Hepatocyte (in vitro differentiated cells): ENCODE data around the gene TINAG.

Source experiments
- EZH2phosphoT487 ChIP-seq: fragments of 200-600 bp; sonication (generic); IDR thresholded peaks from one replicate; pipeline ENCODE4 v1.6.1; 2018; ENCODE audit warnings: antibody characterized with exemption, mild to moderate bottlenecking, low read depth, moderate library complexity; ENCODE audit not compliant: unreplicated experiment, severe bottlenecking
- TF ChIP-seq, protein P1 (sequence below): fragments of 200-600 bp; sonication (generic); IDR thresholded peaks from 2 replicates; pipeline ENCODE4 v1.5.1; 2016; ENCODE audit warnings: antibody characterized with exemption, mild to moderate bottlenecking; ENCODE audit not compliant: poor library complexity

DNA sequence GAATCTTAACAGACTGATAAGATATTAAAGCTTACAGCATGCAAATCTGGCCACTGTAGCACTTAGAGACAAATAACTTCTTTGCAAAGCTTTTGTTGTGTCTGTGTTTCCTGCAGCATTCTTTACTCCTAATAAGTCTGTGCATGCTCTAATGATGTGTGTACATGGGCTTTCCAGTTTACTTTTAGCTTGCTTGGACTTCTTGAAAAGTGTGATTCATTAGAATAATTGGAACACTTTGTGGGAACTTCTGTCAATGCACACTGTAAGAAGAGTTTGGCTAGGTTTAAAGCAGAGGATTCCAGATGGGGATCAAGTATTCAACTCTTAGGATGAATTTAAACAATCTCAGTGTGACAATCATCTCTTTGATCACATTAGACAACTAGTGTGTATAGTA is 22.1 kb upstream of the TINAG start:
- TF ChIP-seq, protein P1, sequence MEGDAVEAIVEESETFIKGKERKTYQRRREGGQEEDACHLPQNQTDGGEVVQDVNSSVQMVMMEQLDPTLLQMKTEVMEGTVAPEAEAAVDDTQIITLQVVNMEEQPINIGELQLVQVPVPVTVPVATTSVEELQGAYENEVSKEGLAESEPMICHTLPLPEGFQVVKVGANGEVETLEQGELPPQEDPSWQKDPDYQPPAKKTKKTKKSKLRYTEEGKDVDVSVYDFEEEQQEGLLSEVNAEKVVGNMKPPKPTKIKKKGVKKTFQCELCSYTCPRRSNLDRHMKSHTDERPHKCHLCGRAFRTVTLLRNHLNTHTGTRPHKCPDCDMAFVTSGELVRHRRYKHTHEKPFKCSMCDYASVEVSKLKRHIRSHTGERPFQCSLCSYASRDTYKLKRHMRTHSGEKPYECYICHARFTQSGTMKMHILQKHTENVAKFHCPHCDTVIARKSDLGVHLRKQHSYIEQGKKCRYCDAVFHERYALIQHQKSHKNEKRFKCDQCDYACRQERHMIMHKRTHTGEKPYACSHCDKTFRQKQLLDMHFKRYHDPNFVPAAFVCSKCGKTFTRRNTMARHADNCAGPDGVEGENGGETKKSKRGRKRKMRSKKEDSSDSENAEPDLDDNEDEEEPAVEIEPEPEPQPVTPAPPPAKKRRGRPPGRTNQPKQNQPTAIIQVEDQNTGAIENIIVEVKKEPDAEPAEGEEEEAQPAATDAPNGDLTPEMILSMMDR: no peak
- no peak for TF ChIP-seq EZH2phosphoT487
